HCT116 (cell line): ENCODE measurements around the gene PCSK9.

Experiments
- CEBPB ChIP-seq: IDR thresholded peaks from 2 replicates; pipeline ENCODE4 v1.6.1; 2012; ENCODE audit warnings: low read depth
- CTCF ChIP-seq, 3 experiments: fragments of 200-600 bp in 1 of 3; sonication (generic) in 1 of 3; IDR thresholded peaks in 2 of 3; conservative IDR thresholded peaks in 1 of 3; 2 replicates each; pipeline ENCODE4 v1.5.1; 2012 to 2017; ENCODE audit warnings: low read depth in 2 of 3, low read length in 2 of 3, antibody characterized with exemption in 1 of 3, borderline replicate concordance in 1 of 3, control low read depth in 1 of 3, mild to moderate bottlenecking in 1 of 3, mixed read lengths in 1 of 3, mixed run types in 1 of 3, moderate library complexity in 1 of 3; ENCODE audit not compliant: insufficient read depth in 1 of 3
- EGR1 ChIP-seq: IDR thresholded peaks from 2 replicates; pipeline ENCODE4 v1.6.1; 2012; ENCODE audit warnings: low read depth
- EZH2 ChIP-seq: fragments of 200-600 bp; sonication (generic); IDR thresholded peaks from 2 replicates; pipeline ENCODE4 v1.6.1; 2017; ENCODE audit warnings: antibody characterized with exemption, mixed run types
- EZH2phosphoT487 ChIP-seq: fragments of 200-600 bp; IDR thresholded peaks from 2 replicates; pipeline ENCODE4 v1.6.1; 2018; ENCODE audit warnings: antibody characterized with exemption, borderline replicate concordance
- POLR2A ChIP-seq: IDR thresholded peaks from 2 replicates; pipeline ENCODE4 v1.7.0; 2011; ENCODE audit warnings: borderline replicate concordance; ENCODE audit not compliant: insufficient read depth, insufficient read length; ENCODE audit errors: extremely low read depth
- TF ChIP-seq, protein P1 (sequence below): IDR thresholded peaks from 2 replicates; pipeline ENCODE4 v1.6.1; 2011; ENCODE audit warnings: mild to moderate bottlenecking, low read length, moderate library complexity; ENCODE audit not compliant: insufficient replicate concordance; ENCODE audit errors: extremely low read depth

GRCh38 chr1:54990916-54991315 lies 48.4 kb upstream of the PCSK9 start:
- TF ChIP-seq CTCF (IDR thresholded peaks at IDR 0.05 in 2 of 3, conservative IDR thresholded peaks at IDR 0.05 in 1 of 3; ENCODE audit: borderline replicate concordance in 1 of 3, insufficient read depth in 1 of 3, low read depth in 2 of 3, low read length in 2 of 3) (no peak), POLR2A (no peak), EZH2 (no peak), EGR1 (no peak), EZH2phosphoT487 (no peak), CEBPB (no peak)
- TF ChIP-seq, protein P1, sequence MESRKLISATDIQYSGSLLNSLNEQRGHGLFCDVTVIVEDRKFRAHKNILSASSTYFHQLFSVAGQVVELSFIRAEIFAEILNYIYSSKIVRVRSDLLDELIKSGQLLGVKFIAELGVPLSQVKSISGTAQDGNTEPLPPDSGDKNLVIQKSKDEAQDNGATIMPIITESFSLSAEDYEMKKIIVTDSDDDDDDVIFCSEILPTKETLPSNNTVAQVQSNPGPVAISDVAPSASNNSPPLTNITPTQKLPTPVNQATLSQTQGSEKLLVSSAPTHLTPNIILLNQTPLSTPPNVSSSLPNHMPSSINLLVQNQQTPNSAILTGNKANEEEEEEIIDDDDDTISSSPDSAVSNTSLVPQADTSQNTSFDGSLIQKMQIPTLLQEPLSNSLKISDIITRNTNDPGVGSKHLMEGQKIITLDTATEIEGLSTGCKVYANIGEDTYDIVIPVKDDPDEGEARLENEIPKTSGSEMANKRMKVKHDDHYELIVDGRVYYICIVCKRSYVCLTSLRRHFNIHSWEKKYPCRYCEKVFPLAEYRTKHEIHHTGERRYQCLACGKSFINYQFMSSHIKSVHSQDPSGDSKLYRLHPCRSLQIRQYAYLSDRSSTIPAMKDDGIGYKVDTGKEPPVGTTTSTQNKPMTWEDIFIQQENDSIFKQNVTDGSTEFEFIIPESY, result no peak
